Stimulated activated CD4-positive, alpha-beta T cell treated with anti-CD3 and anti-CD28 coated beads, TNF-alpha, amount 100 ng/mL, for 24 hours (primary cell): Measurements from ENCODE around the gene PCBP3.
"Not testable (repeated sequence)": the region's sequence is repeated elsewhere in the genome, so short reads cannot be mapped to it uniquely, and the experiment has no call there.

Source experiments
- DNase-seq, 3 experiments: peaks; one replicate each; pipeline ENCODE4 v3.0.0-alpha.2; 2020; ENCODE audit warnings: low read depth in 3 of 3

Gene PCBP3

GRCh38 chr21:45965084-45965809 is 321.7 kb downstream of the PCBP3 start:
- no peak for DNase-seq

GRCh38 chr21:45966791-45967394 is 323.4 kb downstream of the PCBP3 start:
- no peak for DNase-seq

- DNase-seq, result no peak
Measured at GRCh38 chr21:45969921-45970673, 326.6 kb downstream of the PCBP3 start.

- peak in 2 of 3 experiments; percentile 22 to 49 for DNase-seq
Measured at GRCh38 chr21:45970674-45971615, 327.4 kb downstream of the PCBP3 start.

GRCh38 chr21:45971616-45972352 is 328.3 kb downstream of the PCBP3 start:
- no peak for DNase-seq

- no peak for DNase-seq
Measured at GRCh38 chr21:45972353-45972715, 328.8 kb downstream of the PCBP3 start.

GRCh38 chr21:45972716-45973474 is 329.4 kb downstream of the PCBP3 start:
- no peak for DNase-seq

GRCh38 chr21:45973475-45974072 is 330.0 kb downstream of the PCBP3 start:
- DNase-seq, result peak; percentile 63 to 80 (median 66)

- no peak for DNase-seq
Measured at GRCh38 chr21:45974073-45975019, 330.8 kb downstream of the PCBP3 start.

- DNase-seq, result no peak
Measured at GRCh38 chr21:45975020-45975666, 331.6 kb downstream of the PCBP3 start.

- not testable (repeated sequence) for DNase-seq
Measured at GRCh38 chr21:45975667-45976409, 332.3 kb downstream of the PCBP3 start.

GRCh38 chr21:45976701-45977311 is 333.3 kb downstream of the PCBP3 start:
- DNase-seq, result no peak

- DNase-seq, result no peak
Measured at GRCh38 chr21:45977396-45977795, 333.9 kb downstream of the PCBP3 start.

- DNase-seq, result no peak
Measured at GRCh38 chr21:45979141-45979631, 335.7 kb downstream of the PCBP3 start.

GRCh38 chr21:45979651-45980050 is 336.1 kb downstream of the PCBP3 start:
- no peak for DNase-seq

GRCh38 chr21:45980271-45980670 is 336.7 kb downstream of the PCBP3 start:
- no peak for DNase-seq

GRCh38 chr21:45980697-45981096 is 337.2 kb downstream of the PCBP3 start:
- no peak for DNase-seq
